ENCODE results near the gene C1QTNF2.

DNA sequence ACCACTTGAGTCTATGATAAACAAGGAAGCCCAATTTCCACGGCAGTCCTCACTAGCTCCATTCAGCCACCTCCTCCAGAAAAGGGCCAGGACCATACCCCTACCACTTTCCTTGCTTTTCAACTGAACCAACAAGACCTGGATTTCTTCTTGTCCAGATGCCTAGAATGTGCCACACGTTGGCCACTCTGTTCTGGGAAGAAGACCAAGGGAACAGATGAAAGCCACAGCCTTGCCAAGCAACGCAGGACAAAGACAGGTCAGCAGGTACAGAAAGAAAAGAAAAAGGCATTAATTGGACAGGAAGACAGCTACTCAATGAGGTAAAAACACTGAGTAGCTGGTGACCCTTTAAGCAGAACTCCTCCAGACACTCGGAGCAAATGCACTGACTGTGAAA is 60.3 kb downstream of the C1QTNF2 start:
- TF ChIP-seq POLR2AphosphoS5 (IDR thresholded peaks at IDR 0.05; ENCODE audit: low read depth) (no peak), GABPA (IDR thresholded peaks at IDR 0.05; ENCODE audit: low read depth) (no peak)
